Smooth muscle cell (in vitro differentiated cells): ENCODE data around the gene ESR2. TPM values are rescaled to one million over a fixed set of nuclear protein-coding genes. Genes with fewer than 3 reads are reported as not detected.

ENCODE experiments used
- DNase-seq: peaks from one replicate; lab custom pipeline; 2025; ENCODE audit not compliant: unreplicated experiment; lab: John Stamatoyannopoulos, UW
- H2AFZ ChIP-seq: fragments of 200-600 bp; sonication (generic); 2 replicates; pipeline ENCODE4 v1.6.0; 2016; ENCODE audit warnings: antibody characterized with exemption, low read depth, mild to moderate bottlenecking
- H3F3A ChIP-seq: fragments of 200-600 bp; sonication (generic); 2 replicates; pipeline ENCODE4 v1.6.0; 2017; ENCODE audit warnings: antibody characterized with exemption, low read depth
- H3K27ac ChIP-seq: fragments of 200-600 bp; sonication (generic); 2 replicates; pipeline ENCODE4 v1.5.1; 2016; ENCODE audit warnings: low read depth, mild to moderate bottlenecking
- H3K27me3 ChIP-seq: fragments of 200-600 bp; sonication (generic); 2 replicates; pipeline ENCODE4 v1.6.1; 2016; ENCODE audit warnings: low read depth, mild to moderate bottlenecking
- H3K36me3 ChIP-seq: fragments of 200-600 bp; sonication (generic); 2 replicates; pipeline ENCODE4 v1.5.1; 2016; ENCODE audit warnings: low read depth
- H3K4me1 ChIP-seq: fragments of 200-600 bp; sonication (generic); 2 replicates; pipeline ENCODE4 v1.5.1; 2016; ENCODE audit warnings: low read depth
- H3K4me2 ChIP-seq: fragments of 200-600 bp; sonication (generic); 2 replicates; pipeline ENCODE4 v1.6.0; 2016; ENCODE audit warnings: mild to moderate bottlenecking
- H3K4me3 ChIP-seq: fragments of 200-600 bp; sonication (generic); 2 replicates; pipeline ENCODE4 v1.5.1; 2016; ENCODE audit warnings: mild to moderate bottlenecking
- H3K79me2 ChIP-seq: fragments of 200-600 bp; sonication (generic); 2 replicates; pipeline ENCODE4 v1.6.0; 2016; ENCODE audit warnings: low read depth, mild to moderate bottlenecking
- H3K9ac ChIP-seq: fragments of 200-600 bp; sonication (generic); 2 replicates; pipeline ENCODE4 v1.6.0; 2016; ENCODE audit warnings: low read depth
- H3K9me3 ChIP-seq: fragments of 200-600 bp; sonication (generic); replicated peaks from 2 replicates; pipeline ENCODE4 v1.5.1; 2016; ENCODE audit warnings: low read depth
- H4K20me1 ChIP-seq: fragments of 200-600 bp; sonication (generic); 2 replicates; pipeline ENCODE4 v1.6.0; 2016; ENCODE audit warnings: low read depth
- WGBS: methylation state at CpG from one replicate; pipeline ENCODE4 v1.1.7; 2016; ENCODE audit warnings: low lambda C conversion rate; 5-methylcytosine and 5-hydroxymethylcytosine counted together
- polyA plus RNA-seq: library from polyadenylated mRNA; unstranded; fragments of >200 nt; fragmentation: Nextera tagmentation; extraction: Ambion mirVana; gene quantifications from 2 replicates; pipeline ENCODE4 v1.2.1, GENCODE V29; 2016
- total RNA-seq: library from RNA; depleted of rRNA; stranded (reverse); fragments of >200 nt; gene quantifications from 2 replicates; pipeline ENCODE4 v1.2.3, GENCODE V29; 2014
- TF ChIP-seq, protein P1 (sequence below): fragments of 200-600 bp; sonication (generic); IDR thresholded peaks from 2 replicates; pipeline ENCODE4 v1.5.1; 2017; ENCODE audit warnings: borderline replicate concordance, mild to moderate bottlenecking, antibody characterized with exemption; ENCODE audit not compliant: insufficient read depth, poor library complexity, severe bottlenecking

Gene ESR2
- total and polyA plus RNA-seq, 2 experiments from 2014 or later = not detected

DNA sequence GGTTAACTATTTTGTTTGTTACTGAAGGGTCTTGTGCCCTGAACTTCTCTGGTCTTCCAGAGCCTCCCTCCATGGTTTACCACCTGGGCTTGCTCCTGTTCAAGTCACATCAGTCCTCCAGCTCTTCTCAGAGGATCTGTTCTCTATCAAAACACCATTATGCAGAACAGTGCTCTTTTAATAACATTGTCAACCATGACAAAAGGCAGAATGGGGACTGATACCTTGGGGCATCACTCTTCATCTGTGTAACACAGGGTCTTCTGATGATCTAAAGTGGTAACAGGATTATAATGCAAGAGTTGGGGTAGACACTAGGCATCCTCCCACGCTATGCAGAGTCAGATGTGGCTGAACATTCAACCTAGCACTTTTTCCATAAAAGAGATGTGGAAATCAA, 38.4 kb downstream of the ESR2 start:
- Histone ChIP-seq H3K4me1 (no peaks in the 10 kb centered on the region), H4K20me1 (no peaks in the 10 kb centered on the region), H3K79me2 (no peaks in the 10 kb centered on the region), H3K9ac (no peak overlapping the region), H3F3A (no peaks in the 10 kb centered on the region), H3K27ac (no peak overlapping the region), H3K4me3 (no peak overlapping the region), H2AFZ (no peak overlapping the region), H3K36me3 (no peaks in the 10 kb centered on the region), H3K4me2 (no peak overlapping the region), H3K27me3 (no peaks in the 10 kb centered on the region), H3K9me3 (no peaks in the 10 kb centered on the region)
- 95% methylated on average over 1 of the region's 1 CpG for WGBS
- DNase-seq = no peak
- TF ChIP-seq, protein P1, sequence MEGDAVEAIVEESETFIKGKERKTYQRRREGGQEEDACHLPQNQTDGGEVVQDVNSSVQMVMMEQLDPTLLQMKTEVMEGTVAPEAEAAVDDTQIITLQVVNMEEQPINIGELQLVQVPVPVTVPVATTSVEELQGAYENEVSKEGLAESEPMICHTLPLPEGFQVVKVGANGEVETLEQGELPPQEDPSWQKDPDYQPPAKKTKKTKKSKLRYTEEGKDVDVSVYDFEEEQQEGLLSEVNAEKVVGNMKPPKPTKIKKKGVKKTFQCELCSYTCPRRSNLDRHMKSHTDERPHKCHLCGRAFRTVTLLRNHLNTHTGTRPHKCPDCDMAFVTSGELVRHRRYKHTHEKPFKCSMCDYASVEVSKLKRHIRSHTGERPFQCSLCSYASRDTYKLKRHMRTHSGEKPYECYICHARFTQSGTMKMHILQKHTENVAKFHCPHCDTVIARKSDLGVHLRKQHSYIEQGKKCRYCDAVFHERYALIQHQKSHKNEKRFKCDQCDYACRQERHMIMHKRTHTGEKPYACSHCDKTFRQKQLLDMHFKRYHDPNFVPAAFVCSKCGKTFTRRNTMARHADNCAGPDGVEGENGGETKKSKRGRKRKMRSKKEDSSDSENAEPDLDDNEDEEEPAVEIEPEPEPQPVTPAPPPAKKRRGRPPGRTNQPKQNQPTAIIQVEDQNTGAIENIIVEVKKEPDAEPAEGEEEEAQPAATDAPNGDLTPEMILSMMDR = no peak

DNA sequence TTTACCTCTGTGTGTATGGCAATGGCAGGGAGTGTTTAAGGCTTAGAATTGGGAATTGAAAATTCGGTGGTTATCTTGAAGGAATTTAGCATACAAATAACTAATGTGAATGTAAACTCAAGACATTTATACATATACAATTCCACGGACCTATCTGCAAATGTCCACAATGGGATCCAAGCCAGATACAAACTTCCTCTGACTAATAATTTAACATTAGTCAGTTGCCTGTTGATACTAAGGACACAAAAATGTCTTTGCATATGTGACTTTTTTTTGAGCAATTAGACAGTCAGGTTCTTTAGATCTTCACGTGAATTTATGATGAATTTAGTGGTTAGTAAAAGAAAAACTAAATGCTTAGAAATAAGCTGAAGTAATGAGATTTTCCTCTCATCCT, 40.5 kb downstream of the ESR2 start:
- Histone ChIP-seq H3K27me3 (no peaks in the 10 kb centered on the region), H2AFZ (peak overlapping the region; percentile 15), H4K20me1 (no peaks in the 10 kb centered on the region), H3K27ac (no peak overlapping the region), H3K4me3 (no peak overlapping the region), H3K4me2 (peak overlapping the region; percentile 9), H3K79me2 (no peaks in the 10 kb centered on the region), H3F3A (no peaks in the 10 kb centered on the region), H3K36me3 (no peaks in the 10 kb centered on the region), H3K9ac (no peak overlapping the region), H3K4me1 (no peaks in the 10 kb centered on the region), H3K9me3 (no peaks in the 10 kb centered on the region)
- TF ChIP-seq, protein P1 = no peak
- DNase-seq = no peak
- WGBS = 60% methylated on average over 3 of the region's 3 CpGs

DNA sequence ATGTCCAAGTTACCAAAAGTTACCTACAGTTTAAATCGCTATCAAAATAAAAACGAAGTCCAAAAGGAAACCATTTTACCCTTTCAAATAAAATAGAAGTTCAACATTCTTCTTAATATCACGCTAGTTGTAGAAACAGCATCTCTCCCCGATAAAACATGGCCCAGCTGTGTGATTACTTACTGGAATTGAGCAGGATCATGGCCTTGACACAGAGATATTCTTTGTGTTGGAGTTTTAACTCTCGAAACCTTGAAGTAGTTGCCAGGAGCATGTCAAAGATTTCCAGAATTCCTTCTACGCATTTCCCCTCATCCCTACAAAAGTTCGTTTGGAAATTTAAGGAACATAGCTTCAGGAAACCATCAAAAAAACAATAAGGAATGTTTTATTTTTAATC, 44.8 kb downstream of the ESR2 start:
- Histone ChIP-seq H3K27me3 (no peaks in the 10 kb centered on the region), H3K79me2 (no peaks in the 10 kb centered on the region), H3K9ac (no peak overlapping the region), H3K27ac (no peak overlapping the region), H3F3A (no peaks in the 10 kb centered on the region), H3K4me2 (no peak overlapping the region), H3K4me1 (no peaks in the 10 kb centered on the region), H2AFZ (no peak overlapping the region), H4K20me1 (no peaks in the 10 kb centered on the region), H3K4me3 (no peak overlapping the region), H3K9me3 (no peaks in the 10 kb centered on the region), H3K36me3 (no peaks in the 10 kb centered on the region)
- WGBS = 90% methylated on average over 7 of the region's 7 CpGs
- TF ChIP-seq, protein P1 = no peak
- DNase-seq = no peak

DNA sequence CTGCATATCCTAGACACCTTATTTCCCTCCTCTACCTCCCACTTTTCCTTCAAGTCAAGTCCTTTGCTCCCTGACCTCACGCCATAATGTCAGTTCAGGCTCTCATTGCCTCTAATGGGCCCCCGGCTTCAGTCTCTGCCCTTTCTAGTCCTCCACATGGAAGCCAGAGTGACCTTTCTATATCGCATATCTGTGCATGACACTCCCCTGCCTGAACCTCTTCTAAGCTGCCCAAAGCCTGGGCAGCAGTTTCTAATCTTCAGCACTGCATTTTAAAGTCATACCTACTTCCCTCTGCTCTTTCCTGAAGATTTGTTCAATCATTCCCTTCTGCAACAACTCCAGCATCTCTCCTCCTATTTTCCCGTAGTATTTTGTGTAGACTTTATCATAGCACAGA, 45.5 kb downstream of the ESR2 start:
- H3K79me2 ChIP-seq = no peaks in the 10 kb centered on the region
- WGBS = 73% methylated on average over 4 of the region's 4 CpGs
- H3K4me3 ChIP-seq = no peak overlapping the region

More for the DNA sequence above, 45.5 kb downstream of the ESR2 start:
- Histone ChIP-seq H3K4me1 (no peaks in the 10 kb centered on the region), H4K20me1 (no peaks in the 10 kb centered on the region), H3K27ac (no peak overlapping the region), H3K36me3 (no peaks in the 10 kb centered on the region), H2AFZ (no peak overlapping the region), H3K9me3 (no peaks in the 10 kb centered on the region), H3K4me2 (no peak overlapping the region), H3F3A (no peaks in the 10 kb centered on the region), H3K27me3 (no peaks in the 10 kb centered on the region), H3K9ac (no peak overlapping the region)
- TF ChIP-seq, protein P1 = no peak
- no peak for DNase-seq
